Hematopoietic multipotent progenitor cell treated with erythropoietin and hydrocortisone succinate and interleukin-3 and kit ligand, for 6 days (in vitro differentiated cells): ENCODE results near the gene CNIH3.
"Not testable (repeated sequence)": the region's sequence is repeated elsewhere in the genome, so short reads cannot be mapped to it uniquely, and the experiment has no call there.

ENCODE experiments used
- DNase-seq: peaks from one replicate; pipeline ENCODE4 v3.0.0-alpha.2; 2015

Gene CNIH3

DNA sequence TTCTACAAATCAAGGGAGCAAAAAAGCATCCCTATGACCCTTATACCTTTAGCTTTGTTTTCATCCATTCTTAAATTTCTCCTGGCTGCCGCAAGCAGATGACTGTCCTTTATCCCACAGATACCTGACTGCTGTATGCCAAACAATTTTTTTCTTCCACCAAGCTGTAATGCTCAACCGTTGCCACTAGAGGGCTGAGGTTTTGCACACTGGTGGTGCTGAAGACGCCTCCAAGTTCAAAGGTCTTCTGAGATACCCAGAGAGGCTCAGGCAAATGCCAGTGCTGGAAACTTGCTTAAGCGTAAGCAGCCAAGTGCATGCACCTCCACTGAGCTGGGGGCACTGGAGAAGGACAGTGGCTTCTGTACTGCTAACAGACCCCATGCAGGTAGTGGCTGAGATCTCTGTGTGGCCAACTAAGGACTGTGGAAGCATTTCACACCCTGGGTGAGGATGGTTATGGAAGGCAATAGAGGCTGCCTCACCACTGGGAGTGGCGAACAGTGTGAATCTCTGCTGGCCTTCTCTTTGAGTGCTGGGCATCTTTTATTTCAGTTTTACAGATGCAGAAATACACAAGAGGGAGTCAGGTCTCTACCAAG, 28.5 kb downstream of the CNIH3 start:
- DNase-seq, result peak; percentile 69

DNA sequence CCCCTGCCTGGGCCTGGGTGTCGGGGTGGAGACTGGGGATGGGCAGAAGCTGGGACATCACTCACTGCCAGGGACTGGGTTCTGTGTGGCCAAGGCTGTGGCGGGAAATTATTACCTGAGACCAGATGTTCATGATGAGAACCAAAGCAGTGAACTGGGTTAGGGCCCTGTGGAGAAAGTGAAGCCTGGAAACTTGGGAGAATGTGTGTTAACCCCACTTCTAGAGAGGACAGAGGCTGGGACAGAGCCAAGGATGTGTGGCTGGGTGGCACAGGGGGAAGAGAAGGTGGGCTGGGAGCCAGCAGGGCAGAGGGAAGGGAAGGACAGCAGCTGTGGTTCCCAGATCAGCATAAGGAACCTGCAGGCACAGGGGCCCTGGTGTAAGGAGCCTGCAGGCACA, 31.3 kb downstream of the CNIH3 start:
- DNase-seq, result no peak

GRCh38 chr1:224650290-224650689, 34.2 kb downstream of the CNIH3 start:
- DNase-seq, result no peak

DNA sequence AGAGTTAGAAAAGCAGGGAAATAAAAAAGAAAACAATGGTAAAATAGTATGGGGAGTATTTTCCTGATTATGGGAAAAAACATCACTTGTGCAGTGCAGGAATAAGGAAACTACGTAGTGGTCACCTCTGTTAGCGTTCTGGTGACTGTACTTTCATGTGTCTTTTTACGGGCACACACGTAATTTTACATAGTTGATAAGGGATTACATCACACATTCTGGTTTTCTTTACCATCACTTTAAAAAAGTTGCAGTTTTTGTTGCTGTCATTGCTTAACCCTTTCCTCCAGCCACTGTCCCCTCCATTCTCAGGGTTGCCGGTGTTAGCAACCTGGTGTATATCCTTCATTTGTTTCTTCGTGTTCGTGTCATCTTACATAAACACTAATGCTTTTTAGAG, 35.1 kb downstream of the CNIH3 start:
- no peak for DNase-seq

GRCh38 chr1:224656392-224656791, 40.3 kb downstream of the CNIH3 start:
- DNase-seq, result no peak

GRCh38 chr1:224660074-224660473, 44.0 kb downstream of the CNIH3 start:
- DNase-seq, result no peak

DNA sequence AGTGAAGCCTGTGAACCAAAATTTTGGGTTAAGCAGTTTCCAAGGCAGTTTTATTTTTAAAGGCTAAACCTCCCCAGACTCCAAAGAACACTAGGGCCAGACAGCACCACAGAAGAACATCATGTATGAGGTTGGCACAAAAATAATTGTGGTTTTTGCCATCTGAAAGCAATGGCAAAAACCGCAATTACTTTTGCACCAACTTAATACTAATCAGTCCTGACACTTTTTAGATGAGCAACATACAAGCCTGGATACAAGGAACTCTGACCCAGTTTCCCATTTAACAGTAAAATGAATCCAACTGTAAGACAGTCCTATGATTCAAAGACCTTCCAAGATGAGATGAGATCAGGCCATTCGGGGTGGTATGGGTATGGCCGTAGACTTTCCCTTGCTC, 46.8 kb downstream of the CNIH3 start:
- no peak for DNase-seq

GRCh38 chr1:224665016-224665415, 48.9 kb downstream of the CNIH3 start:
- no peak for DNase-seq

GRCh38 chr1:224666078-224666477, 50.0 kb downstream of the CNIH3 start:
- no peak for DNase-seq

DNA sequence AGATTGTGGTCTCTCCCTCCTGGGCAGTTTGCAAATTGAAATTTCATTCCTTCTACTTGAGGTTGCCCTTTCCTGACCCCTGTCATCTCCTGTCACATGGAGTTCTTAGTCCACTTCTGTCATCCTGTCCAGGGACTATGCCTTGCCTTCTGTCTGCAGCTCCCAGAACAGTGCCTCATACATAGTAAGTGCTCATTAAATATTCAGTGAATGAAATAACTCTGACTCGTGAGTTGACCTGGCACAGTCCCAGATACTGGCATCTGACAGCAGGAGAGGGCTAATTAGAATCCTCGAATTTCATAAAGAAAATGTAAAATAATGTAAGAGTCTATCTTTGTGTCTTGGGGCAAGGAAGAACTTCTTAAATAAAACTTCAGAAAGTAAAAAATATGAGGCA, 50.8 kb downstream of the CNIH3 start:
- DNase-seq, result no peak

DNA sequence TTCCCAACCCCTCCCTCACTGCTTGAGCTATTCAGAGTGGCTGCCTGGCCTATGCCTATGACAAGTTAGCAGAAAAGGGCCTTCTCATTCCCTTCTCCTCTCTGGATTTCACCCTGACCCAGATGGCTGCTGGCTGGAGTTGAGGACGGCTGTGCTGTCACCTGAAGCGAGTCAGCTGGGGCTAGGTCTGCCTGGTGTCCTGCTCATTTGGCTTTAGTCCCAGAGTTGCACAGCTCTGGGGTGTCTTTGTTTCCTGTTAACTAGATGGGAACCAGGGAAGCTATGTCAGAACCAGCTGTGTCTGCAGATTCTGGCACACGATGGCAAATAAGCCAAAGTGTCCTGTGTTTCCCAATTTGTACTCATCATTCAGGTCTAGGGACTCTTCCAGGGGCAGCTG, 52.9 kb downstream of the CNIH3 start:
- no peak for DNase-seq

DNA sequence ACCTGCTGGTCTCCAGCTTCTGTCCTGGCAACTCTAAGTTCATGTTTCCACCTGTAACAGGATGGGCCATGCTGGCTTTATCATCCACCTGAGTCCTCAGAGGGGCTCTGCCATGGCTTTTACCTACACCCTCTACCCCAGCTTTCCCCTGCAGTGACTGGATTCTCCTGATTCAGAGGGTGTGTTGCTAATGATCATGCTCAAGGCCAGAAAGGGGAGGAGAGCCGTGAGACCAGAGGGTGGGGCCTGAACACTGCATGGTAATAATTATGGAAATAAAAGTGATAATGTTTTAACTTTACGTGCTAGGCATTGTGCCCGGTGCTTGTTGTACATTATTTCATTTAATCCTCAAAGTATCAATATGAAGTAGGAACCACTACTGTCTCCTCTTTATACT, 53.3 kb downstream of the CNIH3 start:
- DNase-seq, result no peak

DNA sequence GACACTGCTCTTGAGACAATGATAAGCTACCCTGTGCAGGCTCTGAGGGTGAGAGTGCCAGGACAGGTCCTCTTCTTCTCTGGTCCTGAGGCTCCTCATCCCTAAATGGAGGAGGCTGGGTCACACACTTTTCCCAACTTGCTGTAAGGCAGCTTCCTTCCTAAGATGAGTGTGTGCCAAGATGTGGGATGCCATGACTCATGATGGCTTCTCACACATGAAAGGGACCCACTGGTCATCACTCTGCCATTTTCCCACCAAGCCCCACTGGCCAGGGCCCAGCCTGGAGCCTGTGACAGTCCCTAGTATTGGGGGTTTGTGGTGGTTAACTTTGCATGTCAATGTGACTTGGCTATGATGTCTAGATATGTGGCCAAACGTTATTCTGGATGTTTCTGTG, 54.4 kb downstream of the CNIH3 start:
- no peak for DNase-seq

- DNase-seq, result no peak
These were observed 55.0 kb downstream of the CNIH3 start for GRCh38 chr1:224671076-224671475.

GRCh38 chr1:224673141-224673540, 57.0 kb downstream of the CNIH3 start:
- no peak for DNase-seq

DNA sequence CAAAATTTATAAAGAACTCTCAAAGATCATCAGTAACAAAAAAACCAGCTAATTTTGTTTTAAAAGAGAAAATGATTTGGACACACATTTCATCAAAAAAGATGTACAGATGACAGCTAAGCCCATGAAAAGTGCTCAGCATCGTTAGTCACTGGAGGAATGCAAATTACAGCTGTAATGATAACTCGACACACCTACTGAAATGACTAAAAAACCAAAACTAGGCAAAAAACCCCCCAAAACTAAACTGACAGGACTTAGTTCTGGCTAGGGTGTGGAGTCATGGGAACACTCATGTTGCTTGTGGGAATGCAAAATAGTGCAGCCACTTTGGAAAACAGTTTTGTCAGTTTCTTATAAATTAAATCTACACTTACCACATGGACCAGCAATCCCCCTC, 59.5 kb downstream of the CNIH3 start:
- DNase-seq, result no peak

DNA sequence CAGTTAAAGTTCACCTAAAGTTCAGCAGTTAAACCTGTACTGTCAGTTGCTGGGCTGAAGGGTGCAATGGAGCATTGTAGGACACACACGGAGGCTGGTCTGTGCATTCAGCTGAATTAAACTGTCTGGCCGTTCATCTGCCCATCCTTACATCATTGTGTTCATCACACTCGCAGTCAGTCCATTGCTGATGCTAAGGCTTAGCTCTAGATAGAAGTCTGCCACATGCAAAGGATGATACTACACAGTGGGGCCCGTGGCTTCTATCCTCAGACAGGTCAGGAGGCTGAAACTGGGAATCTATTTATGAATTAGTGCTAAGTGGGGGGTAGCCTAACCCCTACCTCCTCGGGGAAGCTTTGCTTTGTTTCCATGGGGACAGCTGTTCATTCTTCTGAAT, 60.4 kb downstream of the CNIH3 start:
- no peak for DNase-seq

DNA sequence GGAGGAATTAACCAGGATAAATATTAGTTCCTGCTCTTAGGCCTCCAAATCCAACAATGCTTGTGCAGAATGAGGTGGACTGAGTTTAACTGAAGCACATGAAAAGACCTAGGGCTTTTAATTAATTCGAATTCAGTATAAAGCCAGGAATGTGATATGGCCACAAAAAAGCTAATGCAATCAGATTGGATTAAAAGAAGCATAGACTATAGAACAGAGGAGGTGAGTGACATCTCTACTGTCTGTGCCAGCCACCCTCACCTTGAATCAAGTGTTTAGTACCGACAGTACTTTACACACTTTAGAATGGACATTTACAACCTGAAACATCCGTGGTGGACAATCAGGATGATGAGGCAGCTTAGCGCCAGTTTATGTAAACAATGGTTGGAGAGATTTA, 62.1 kb downstream of the CNIH3 start:
- no peak for DNase-seq

GRCh38 chr1:224679606-224680005, 63.5 kb downstream of the CNIH3 start:
- no peak for DNase-seq

- no peak for DNase-seq
These were observed 65.7 kb downstream of the CNIH3 start for GRCh38 chr1:224681816-224682215.

DNA sequence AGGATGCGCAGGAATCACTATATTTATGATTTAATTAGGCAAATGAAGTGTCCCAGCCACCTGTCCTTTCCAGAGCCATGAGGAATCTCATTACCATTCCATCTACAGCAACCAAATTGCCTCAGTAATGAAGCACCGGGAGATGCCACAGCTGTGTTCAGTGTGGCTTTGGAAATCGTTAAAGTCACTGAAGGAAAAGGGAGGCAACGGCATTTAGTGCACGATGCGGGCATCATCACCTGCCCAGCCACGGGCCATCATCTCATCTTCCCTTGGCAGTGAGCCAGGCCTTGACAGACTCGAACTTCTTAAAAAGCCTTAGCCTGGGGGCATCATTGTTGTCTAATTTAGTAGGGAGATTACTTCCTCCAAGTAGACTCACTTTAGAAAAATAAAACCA, 67.8 kb downstream of the CNIH3 start:
- no peak for DNase-seq

GRCh38 chr1:224684979-224685425, 68.9 kb downstream of the CNIH3 start:
- no peak for DNase-seq

DNA sequence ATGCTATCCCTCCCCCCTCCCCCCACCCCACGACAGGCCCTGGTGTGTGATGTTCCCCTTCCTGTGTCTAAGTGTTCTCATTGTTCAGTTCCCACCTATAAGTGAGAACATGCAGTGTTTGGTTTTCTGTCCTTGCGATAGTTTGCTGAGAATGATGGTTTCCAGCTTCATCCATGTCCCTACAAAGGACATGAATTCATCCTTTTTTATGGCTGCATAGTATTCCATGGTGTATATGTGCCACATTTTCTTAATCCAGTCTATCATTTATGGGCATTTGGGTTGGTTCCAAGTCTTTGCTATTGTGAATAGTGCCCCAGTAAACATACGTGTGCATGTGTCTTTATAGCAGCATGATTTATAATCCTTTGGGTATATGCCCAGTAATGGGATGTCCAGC, 70.0 kb downstream of the CNIH3 start:
- DNase-seq, result not testable (repeated sequence)

- DNase-seq, result no peak
These were observed 71.3 kb downstream of the CNIH3 start for GRCh38 chr1:224687465-224687864.

DNA sequence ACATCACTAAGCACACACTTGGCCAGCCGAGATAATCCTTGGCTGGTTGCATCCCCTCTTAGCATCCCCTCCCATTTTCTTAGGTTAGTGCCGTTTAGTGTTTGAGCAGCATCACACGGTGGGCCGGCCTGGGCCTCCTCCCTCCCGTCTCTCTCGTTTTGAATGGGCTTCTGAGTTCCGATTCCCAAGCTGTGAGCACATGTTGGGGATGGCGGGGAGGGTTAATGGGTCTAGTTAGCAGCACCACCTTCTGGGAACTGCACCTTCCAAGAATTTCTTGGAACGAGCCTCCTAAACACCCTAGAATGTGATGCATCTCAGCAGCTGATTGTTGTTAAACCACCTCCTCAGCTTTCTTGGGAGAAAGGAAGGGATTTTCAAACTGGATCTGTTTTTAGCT, 73.3 kb downstream of the CNIH3 start:
- DNase-seq, result no peak

DNA sequence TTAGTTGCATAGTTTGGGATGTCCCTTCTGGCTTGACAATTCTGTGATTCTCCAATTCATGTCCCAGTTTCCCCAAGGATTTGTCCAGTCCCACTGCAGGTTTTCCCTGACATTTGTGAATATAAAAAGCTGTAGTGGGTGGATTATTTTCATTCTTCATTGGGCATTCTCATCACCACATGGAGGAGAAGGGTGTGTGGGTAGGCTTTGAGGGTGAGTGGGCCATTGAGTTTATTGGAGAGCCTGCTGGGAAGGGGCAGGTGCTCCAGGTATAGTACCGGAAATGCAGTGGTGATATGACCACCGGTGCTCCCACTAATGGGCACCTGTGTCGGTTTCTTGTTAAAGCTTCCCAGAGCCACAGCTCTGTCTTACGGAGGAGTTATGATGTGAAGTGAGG, 74.5 kb downstream of the CNIH3 start:
- no peak for DNase-seq
